Activated CD8-positive, alpha-beta memory T cell treated with anti-CD3 and anti-CD28 coated beads, Interleukin-2, amount 50 U/mL, for 4 hours (primary cell): ENCODE results near the gene TJP3.
"Not testable (repeated sequence)": the region's sequence is repeated elsewhere in the genome, so short reads cannot be mapped to it uniquely, and the experiment has no call there.

Experiments
- DNase-seq: peaks from one replicate; pipeline ENCODE4 v3.0.0-alpha.2; 2020

The TJP3 gene

GRCh38 chr19:3708207-3708931 lies at the start of gene TJP3:
Gene TJP3 (plus strand): TSS chr19:3708384. CDS start chr19:3728433, 20,049 bp downstream.
- DNase-seq, result no peak

- DNase-seq, result no peak
Measured at GRCh38 chr19:3658870-3659745, 49.1 kb upstream of the TJP3 start.

- no peak for DNase-seq
Measured at GRCh38 chr19:3659746-3660112, 48.5 kb upstream of the TJP3 start.

- no peak for DNase-seq
Measured at GRCh38 chr19:3660493-3661219, 47.5 kb upstream of the TJP3 start.

GRCh38 chr19:3661284-3662238 lies 46.6 kb upstream of the TJP3 start:
- DNase-seq, result no peak

GRCh38 chr19:3663838-3664237 lies 44.3 kb upstream of the TJP3 start:
- DNase-seq, result no peak

GRCh38 chr19:3664879-3665642 lies 43.1 kb upstream of the TJP3 start:
- no peak for DNase-seq

- DNase-seq, result peak; percentile 81
Measured at GRCh38 chr19:3665681-3666544, 42.3 kb upstream of the TJP3 start.

GRCh38 chr19:3666545-3666856 lies 41.7 kb upstream of the TJP3 start:
- not testable (repeated sequence) for DNase-seq

- no peak for DNase-seq
Measured at GRCh38 chr19:3667037-3667638, 41.0 kb upstream of the TJP3 start.

- no peak for DNase-seq
Measured at GRCh38 chr19:3667766-3668165, 40.4 kb upstream of the TJP3 start.

GRCh38 chr19:3668331-3669081 lies 39.7 kb upstream of the TJP3 start:
- DNase-seq, result no peak

GRCh38 chr19:3669082-3669946 lies 38.9 kb upstream of the TJP3 start:
- no peak for DNase-seq

- no peak for DNase-seq
Measured at GRCh38 chr19:3669947-3670795, 38.0 kb upstream of the TJP3 start.

GRCh38 chr19:3670796-3671679 lies 37.1 kb upstream of the TJP3 start:
- DNase-seq, result peak; percentile 45
